ENCODE measurements around the gene SCO1. TPM values are rescaled to one million over a fixed set of nuclear protein-coding genes. Genes with fewer than 3 reads are reported as not detected.
"Not testable (repeated sequence)": the region's sequence is repeated elsewhere in the genome, so short reads cannot be mapped to it uniquely, and the experiment has no call there.

SCO1 gene
- total RNA-seq, 2 experiments from 2014 or later, result 19.9 to 24.5 TPM

GRCh38 chr17:10733666-10734065, 36.3 kb upstream of the SCO1 start:
- DNase-seq, result no peak
- peaks cover 9% of the 10 kb centered on the region for H3K4me1 Mint-ChIP-seq
- H3K4me3 Mint-ChIP-seq, result no peak overlapping the region
- no peaks in the 10 kb centered on the region for H3K36me3 Mint-ChIP-seq (ENCODE audit: low read depth)
- no peak overlapping the region for H3K27ac Mint-ChIP-seq
- ChIA-PET CTCF (interaction anchor here (1.1 kb wide), 1 partner anchor 111 kb away, joined by 3 read pairs; no protein-coding TSS in a partner anchor), POLR2A (no interaction called here)
- H3K9me3 Mint-ChIP-seq, result no peaks in the 10 kb centered on the region
- peaks cover 7% of the 10 kb centered on the region for H3K27me3 Mint-ChIP-seq

- POLR2A ChIA-PET; H3K27me3 Mint-ChIP-seq; CTCF ChIA-PET; H3K27ac Mint-ChIP-seq; DNase-seq; H3K4me3 Mint-ChIP-seq; H3K36me3 Mint-ChIP-seq (ENCODE audit: low read depth); H3K9me3 Mint-ChIP-seq: not testable (repeated sequence)
- H3K4me1 Mint-ChIP-seq, result peaks cover 12% of the 10 kb centered on the region
These were observed 34.8 kb upstream of the SCO1 start for GRCh38 chr17:10732121-10732520.

GRCh38 chr17:10731408-10731879, 34.1 kb upstream of the SCO1 start:
- Mint-ChIP-seq H3K36me3 (ENCODE audit: low read depth) (no peaks in the 10 kb centered on the region), H3K4me1 (peaks cover 14% of the 10 kb centered on the region), H3K27me3 (peaks cover 6% of the 10 kb centered on the region), H3K9me3 (no peaks in the 10 kb centered on the region), H3K27ac (no peak overlapping the region), H3K4me3 (peak overlapping the region; percentile 86)
- ChIA-PET CTCF (no interaction called here), POLR2A (no interaction called here)
- DNase-seq, result no peak

- H3K36me3 Mint-ChIP-seq (ENCODE audit: low read depth); DNase-seq; H3K27ac Mint-ChIP-seq; H3K27me3 Mint-ChIP-seq; H3K9me3 Mint-ChIP-seq: not testable (repeated sequence)
- POLR2A ChIA-PET, result interaction anchor here (1.1 kb wide), 1 partner anchor 34 kb away, joined by 4 read pairs; no protein-coding TSS in a partner anchor
- Mint-ChIP-seq H3K4me3 (peak overlapping the region; percentile 86), H3K4me1 (peaks cover 16% of the 10 kb centered on the region)
- CTCF ChIA-PET, result interaction anchor here (1.0 to 1.8 kb wide), 3 partner anchors 45 to 99 kb away, joined by 3 to 7 read pairs (median 3); no protein-coding TSS in a partner anchor
These were observed 32.9 kb upstream of the SCO1 start for GRCh38 chr17:10730247-10730646.

GRCh38 chr17:10729334-10730193, 32.2 kb upstream of the SCO1 start, which contains the start of gene TMEM220:
Gene TMEM220 (minus strand): TSS chr17:10730023. CDS start chr17:10729851, 172 bp downstream.
- peaks cover 16% of the 10 kb centered on the region for H3K4me1 Mint-ChIP-seq
- H3K9me3 Mint-ChIP-seq, result no peaks in the 10 kb centered on the region
- POLR2A ChIA-PET, result interaction anchor here (1.1 kb wide), 1 partner anchor 33 kb away, joined by 4 read pairs; no protein-coding TSS in a partner anchor
- CTCF ChIA-PET, result interaction anchor here (1.0 to 1.8 kb wide), 2 partner anchors 44 to 83 kb away, joined by 3 to 7 read pairs; no protein-coding TSS in a partner anchor
- no peak within 1 kb of the TSS for H3K27ac Mint-ChIP-seq
- H3K27me3 Mint-ChIP-seq, result peaks cover 5% of the 10 kb centered on the region
- H3K36me3 Mint-ChIP-seq (ENCODE audit: low read depth), result no peaks in the 10 kb centered on the region
- peak within 1 kb of the TSS; percentile 86 for H3K4me3 Mint-ChIP-seq
- peak; percentile 27 for DNase-seq

GRCh38 chr17:10728331-10728892, 31.1 kb upstream of the SCO1 start:
- Mint-ChIP-seq H3K27me3 (peaks cover 5% of the 10 kb centered on the region), H3K4me3 (no peak overlapping the region), H3K36me3 (ENCODE audit: low read depth) (no peaks in the 10 kb centered on the region), H3K4me1 (peaks cover 16% of the 10 kb centered on the region), H3K9me3 (no peaks in the 10 kb centered on the region), H3K27ac (no peak overlapping the region)
- ChIA-PET CTCF (interaction anchor here (1.8 kb wide), 1 partner anchor 81 kb away, joined by 7 read pairs; no protein-coding TSS in a partner anchor), POLR2A (no interaction called here)
- no peak for DNase-seq

GRCh38 chr17:10727192-10727591, 29.9 kb upstream of the SCO1 start:
- Mint-ChIP-seq H3K27me3 (peaks cover 5% of the 10 kb centered on the region), H3K9me3 (no peaks in the 10 kb centered on the region), H3K4me3 (no peak overlapping the region), H3K27ac (no peak overlapping the region), H3K4me1 (peaks cover 16% of the 10 kb centered on the region), H3K36me3 (ENCODE audit: low read depth) (no peaks in the 10 kb centered on the region)
- ChIA-PET POLR2A (interaction anchor here (0.8 kb wide), 1 partner anchor 16 kb away, joined by 3 read pairs; no protein-coding TSS in a partner anchor), CTCF (interaction anchor here (1.0 kb wide), 1 partner anchor 9 kb away, joined by 3 read pairs; no protein-coding TSS in a partner anchor)
- DNase-seq, result no peak

GRCh38 chr17:10726196-10726595, 28.9 kb upstream of the SCO1 start:
- Mint-ChIP-seq H3K4me3 (no peak overlapping the region), H3K36me3 (ENCODE audit: low read depth) (no peaks in the 10 kb centered on the region), H3K27ac (no peak overlapping the region), H3K27me3 (peaks cover 5% of the 10 kb centered on the region), H3K9me3 (no peaks in the 10 kb centered on the region), H3K4me1 (peaks cover 16% of the 10 kb centered on the region)
- DNase-seq, result no peak
- ChIA-PET POLR2A (no interaction called here), CTCF (interaction anchor here (1.1 kb wide), 1 partner anchor 11 kb away, joined by 3 read pairs; no protein-coding TSS in a partner anchor)

- POLR2A ChIA-PET, result no interaction called here
- no peak overlapping the region for H3K4me3 Mint-ChIP-seq
- CTCF ChIA-PET, result interaction anchor here (1.1 kb wide), 1 partner anchor 12 kb away, joined by 3 read pairs; no protein-coding TSS in a partner anchor
These were observed 27.9 kb upstream of the SCO1 start for GRCh38 chr17:10725262-10725661.

GRCh38 chr17:10724546-10725195, 27.3 kb upstream of the SCO1 start:
- CTCF ChIA-PET, result no interaction called here
- no peaks in the 10 kb centered on the region for H3K36me3 Mint-ChIP-seq (ENCODE audit: low read depth)
- POLR2A ChIA-PET, result interaction anchor here (0.6 kb wide), 1 partner anchor 31 kb away, joined by 3 read pairs; no protein-coding TSS in a partner anchor

More at GRCh38 chr17:10725262-10725661, 27.9 kb upstream of the SCO1 start:
- no peak overlapping the region for H3K27ac Mint-ChIP-seq
- peaks cover 3% of the 10 kb centered on the region for H3K27me3 Mint-ChIP-seq
- no peak for DNase-seq
- H3K9me3 Mint-ChIP-seq, result no peaks in the 10 kb centered on the region
- H3K4me1 Mint-ChIP-seq, result peaks cover 12% of the 10 kb centered on the region
- H3K36me3 Mint-ChIP-seq (ENCODE audit: low read depth), result no peaks in the 10 kb centered on the region

GRCh38 chr17:10718547-10718946, 21.2 kb upstream of the SCO1 start:
- H3K27ac Mint-ChIP-seq, result no peak overlapping the region
- H3K27me3 Mint-ChIP-seq, result no peaks in the 10 kb centered on the region
- peaks cover 4% of the 10 kb centered on the region for H3K36me3 Mint-ChIP-seq (ENCODE audit: low read depth)
- ChIA-PET CTCF (no interaction called here), POLR2A (no interaction called here)
- DNase-seq, result no peak
- no peak overlapping the region for H3K4me3 Mint-ChIP-seq
- no peaks in the 10 kb centered on the region for H3K9me3 Mint-ChIP-seq
- H3K4me1 Mint-ChIP-seq, result no peaks in the 10 kb centered on the region

More at GRCh38 chr17:10724546-10725195, 27.3 kb upstream of the SCO1 start:
- Mint-ChIP-seq H3K9me3 (no peaks in the 10 kb centered on the region), H3K4me1 (peaks cover 12% of the 10 kb centered on the region), H3K27me3 (no peaks in the 10 kb centered on the region), H3K27ac (no peak overlapping the region), H3K4me3 (no peak overlapping the region)
- no peak for DNase-seq

- Mint-ChIP-seq H3K9me3 (no peaks in the 10 kb centered on the region), H3K36me3 (ENCODE audit: low read depth) (peaks cover 21% of the 10 kb centered on the region), H3K27me3 (no peaks in the 10 kb centered on the region), H3K27ac (no peak overlapping the region), H3K4me1 (no peaks in the 10 kb centered on the region), H3K4me3 (no peak overlapping the region)
- POLR2A ChIA-PET, result no interaction called here
- CTCF ChIA-PET, result no interaction called here
- DNase-seq, result no peak
These were observed 18.9 kb upstream of the SCO1 start for GRCh38 chr17:10716218-10716617.

- Mint-ChIP-seq H3K36me3 (ENCODE audit: low read depth) (peaks cover 41% of the 10 kb centered on the region), H3K4me3 (no peak overlapping the region), H3K4me1 (peaks cover 2% of the 10 kb centered on the region), H3K27me3 (no peaks in the 10 kb centered on the region), H3K27ac (no peak overlapping the region), H3K9me3 (no peaks in the 10 kb centered on the region)
- ChIA-PET POLR2A (no interaction called here), CTCF (no interaction called here)
- no peak for DNase-seq
These were observed 16.0 kb upstream of the SCO1 start for GRCh38 chr17:10713318-10713717.
